DOHH2 (cell line): ENCODE results near the gene LRP4.

Experiments used
- CTCF ChIP-seq: fragments of 200-600 bp; sonication (generic); IDR thresholded peaks from one replicate; pipeline ENCODE4 v1.5.1; 2014; ENCODE audit warnings: antibody characterized with exemption, mild to moderate bottlenecking, low read depth, low read length; ENCODE audit not compliant: poor library complexity, severe bottlenecking
- EZH2phosphoT487 ChIP-seq: fragments of 200-600 bp; sonication (generic); IDR thresholded peaks from 2 replicates; pipeline ENCODE4 v1.6.1; 2017; ENCODE audit warnings: borderline replicate concordance, mild to moderate bottlenecking, antibody characterized with exemption, low read length, moderate library complexity, mixed read lengths

DNA sequence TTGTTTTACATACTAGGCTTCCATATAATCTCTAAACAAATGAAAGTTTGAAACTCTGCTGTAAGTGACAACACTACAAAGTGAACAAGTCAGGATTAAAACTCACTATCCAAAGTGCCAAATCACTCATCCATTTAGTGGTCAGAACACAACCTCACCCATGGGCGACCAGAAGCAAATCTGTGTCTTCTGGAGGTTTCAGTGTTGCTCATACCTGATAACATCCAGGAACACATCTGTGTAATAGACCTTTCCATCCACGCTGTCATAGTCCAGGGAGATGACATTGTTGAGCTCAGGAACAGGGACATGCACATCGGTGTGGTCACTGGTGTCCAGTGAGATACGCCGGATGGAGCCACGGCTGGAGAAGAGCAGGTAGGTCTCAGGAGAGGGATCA is 43.8 kb downstream of the LRP4 start:
- TF ChIP-seq CTCF (no peak), EZH2phosphoT487 (no peak)
